Femur (tissue), 1 donor: Measurements from ENCODE around the gene UPF1.

ENCODE experiments used
- DNase-seq: peaks from one replicate; pipeline ENCODE4 v3.0.0-alpha.2; 2017

UPF1 gene

DNA sequence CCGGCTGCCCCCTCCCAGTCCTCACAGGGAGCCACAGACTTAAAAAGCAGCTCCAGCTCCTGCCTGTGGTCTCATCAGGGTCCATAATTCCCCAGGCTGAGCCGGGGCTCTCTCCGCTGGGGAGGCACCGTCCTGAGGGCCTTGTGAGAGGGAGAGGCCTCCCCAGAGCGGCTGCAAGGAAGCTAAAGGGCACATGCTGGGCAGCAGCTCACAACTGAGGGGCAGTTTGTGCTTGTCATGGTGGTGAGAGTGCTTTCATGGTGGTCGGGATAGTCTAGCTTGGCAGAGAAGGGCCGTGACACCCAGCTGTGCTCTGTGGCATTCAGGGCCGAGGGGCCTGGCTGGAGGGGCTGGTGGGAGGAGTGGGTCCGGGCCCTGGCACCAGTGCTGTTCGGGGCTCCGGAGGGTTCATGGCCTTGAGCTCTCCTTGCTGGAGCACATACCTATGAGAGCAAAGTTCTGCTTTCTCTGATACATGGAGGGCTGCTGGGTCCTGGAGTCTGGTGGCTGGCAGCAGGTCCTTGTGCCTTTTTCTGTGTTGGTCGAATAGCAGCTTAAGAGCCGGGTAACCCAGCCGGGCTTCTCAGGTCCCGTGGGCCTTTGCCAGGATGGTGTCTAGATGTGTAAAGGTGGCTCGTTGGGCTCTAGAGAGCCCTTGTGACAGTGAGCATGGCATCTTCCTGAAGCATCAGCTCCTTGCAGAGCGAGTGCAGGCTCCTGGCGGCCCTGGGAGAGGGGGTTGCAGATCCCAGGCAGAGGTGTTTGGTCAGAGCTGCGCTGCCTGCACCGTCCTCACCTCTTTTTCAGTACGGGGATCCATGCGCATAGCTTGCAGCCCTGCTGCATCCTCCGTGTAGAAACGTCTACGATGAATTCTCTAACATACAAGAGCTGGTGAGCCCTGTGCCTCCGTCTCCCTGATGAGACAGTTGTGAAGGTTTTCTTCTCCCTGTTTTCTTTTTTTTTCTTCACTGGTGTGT is 8.8 kb downstream of the UPF1 start:
- DNase-seq, result no peak

DNA sequence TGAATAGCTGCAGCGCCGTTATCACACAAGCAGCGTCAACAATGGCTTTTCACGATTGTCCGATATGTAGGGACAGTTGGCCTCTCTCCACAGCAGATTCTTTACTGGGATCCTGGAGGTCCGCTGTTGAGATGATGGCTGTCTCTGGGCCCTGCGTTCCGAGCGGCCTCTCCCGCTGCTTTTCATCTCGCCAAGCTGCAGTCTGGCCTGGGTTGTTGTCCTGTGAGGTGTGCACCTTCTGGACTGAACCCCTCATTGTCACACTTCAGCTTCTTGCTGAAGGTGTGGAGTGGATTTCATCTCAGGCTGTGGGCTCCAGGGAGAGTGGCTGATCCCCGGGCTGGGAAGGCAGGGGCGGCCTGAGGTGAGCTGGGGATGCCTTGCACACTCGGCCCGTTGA is 9.6 kb downstream of the UPF1 start:
- no peak for DNase-seq

DNA sequence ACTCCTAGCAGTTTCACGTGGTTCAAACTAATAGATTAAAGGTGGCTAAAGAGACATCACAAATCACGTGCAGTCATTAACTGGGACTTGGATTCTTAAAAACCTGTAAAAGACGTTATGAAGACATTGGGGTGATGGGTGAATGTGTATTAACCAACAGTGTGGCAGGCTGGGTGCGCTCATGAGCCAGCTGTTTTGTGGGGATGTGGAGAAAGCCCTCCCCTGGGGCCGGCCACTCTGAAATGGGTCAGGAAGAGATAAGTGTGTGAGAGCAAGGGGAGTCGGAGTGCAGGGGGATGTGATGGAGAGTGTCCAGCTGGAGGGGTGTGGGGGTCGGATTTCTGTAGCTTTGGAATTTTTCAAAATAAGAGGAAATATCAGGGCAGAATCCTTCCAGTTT is 10.4 kb downstream of the UPF1 start:
- DNase-seq, result no peak

DNA sequence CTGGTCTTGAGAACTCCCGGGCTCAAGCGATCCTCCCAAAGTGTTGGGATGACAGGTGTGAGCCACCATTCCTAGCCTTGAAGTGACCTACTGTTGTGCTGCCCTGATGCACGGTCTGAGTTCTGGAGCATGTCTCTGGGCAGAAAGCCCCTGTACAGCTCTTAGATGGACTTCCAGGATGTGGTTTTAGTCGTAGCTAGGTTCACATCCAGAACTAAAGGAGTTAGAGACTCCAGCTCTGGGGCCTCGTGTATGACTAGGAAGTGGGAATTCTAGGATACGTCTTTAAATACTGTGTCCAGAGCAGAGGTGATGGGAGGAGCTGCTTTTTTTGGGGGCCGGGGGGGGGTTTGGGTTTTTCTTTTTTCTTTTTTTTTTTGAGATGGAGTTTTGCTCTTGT is 12.2 kb downstream of the UPF1 start:
- DNase-seq, result no peak

DNA sequence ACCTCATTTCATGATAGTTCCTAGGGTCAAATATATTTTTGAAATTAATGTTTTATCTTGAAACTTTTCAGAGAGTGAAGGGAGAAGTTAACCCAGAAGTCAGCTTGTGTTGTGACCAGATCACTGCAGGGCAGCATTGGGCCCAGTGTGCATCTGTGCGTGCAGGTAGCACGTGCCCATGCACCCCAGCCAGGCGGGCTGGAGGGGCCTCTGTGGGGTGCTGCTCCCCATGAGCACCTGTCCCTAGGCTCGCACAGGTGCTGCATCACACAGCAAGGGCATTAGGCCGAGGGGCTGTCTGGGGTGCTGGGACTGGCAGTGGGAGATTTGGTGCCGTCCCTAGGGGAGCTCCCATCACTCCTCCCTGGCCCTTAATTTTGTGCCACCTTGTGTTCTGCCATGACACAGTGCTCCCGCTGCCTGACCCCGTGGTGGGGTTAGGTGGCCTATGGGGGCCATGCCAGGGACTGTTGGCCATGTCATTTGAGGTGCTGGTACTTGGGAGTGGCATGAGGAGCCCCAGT is 13.1 kb downstream of the UPF1 start:
- no peak for DNase-seq

GRCh38 chr19:18845961-18846360 is 14.2 kb downstream of the UPF1 start:
- DNase-seq, result no peak

- DNase-seq, result peak; percentile 89
Observed at GRCh38 chr19:18846862-18847548, 15.2 kb downstream of the UPF1 start.

DNA sequence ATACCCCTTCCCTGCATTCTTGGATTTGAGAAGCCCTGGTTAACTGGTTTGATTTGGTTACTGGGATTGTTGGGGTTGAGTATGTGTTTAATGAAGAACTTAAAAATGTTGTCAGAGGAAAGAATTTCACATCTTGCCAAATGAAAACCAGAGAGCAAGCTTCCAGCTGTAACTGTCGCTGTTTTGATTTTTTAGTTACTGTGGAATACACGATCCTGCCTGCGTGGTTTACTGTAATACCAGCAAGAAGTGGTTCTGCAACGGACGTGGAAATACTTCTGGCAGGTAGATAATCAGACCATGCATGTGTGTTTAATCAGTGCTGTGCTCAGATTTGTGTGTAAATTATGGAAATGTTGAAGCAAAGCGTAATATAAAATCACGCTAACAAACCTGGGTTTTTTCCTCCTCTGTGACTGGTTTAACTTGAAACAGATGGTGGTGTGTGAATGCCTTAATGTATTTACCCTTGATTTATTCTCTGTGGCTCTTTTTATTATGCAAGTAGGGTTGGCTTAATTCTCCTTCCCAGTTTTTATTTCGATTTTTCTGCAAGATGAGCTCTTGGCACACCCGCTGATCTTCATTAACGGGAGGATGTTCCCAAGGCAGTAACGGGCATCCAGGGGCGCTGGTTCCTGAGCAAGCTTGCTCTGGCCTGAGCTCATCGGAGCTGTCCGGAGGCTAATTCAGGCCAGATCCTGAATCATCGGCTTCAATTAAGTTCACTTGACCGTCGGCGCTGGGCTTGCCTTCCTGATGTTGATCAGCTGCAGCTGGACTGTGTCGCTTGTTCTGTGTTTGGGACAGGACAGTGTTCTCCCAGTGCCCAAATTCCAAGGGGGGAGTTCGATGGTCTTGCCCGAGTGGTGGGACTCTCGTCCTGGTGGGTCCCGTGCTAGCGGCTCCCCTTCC is 16.0 kb downstream of the UPF1 start:
- peak; percentile 51 for DNase-seq

GRCh38 chr19:18848878-18849661 is 17.3 kb downstream of the UPF1 start:
- peak; percentile 85 for DNase-seq

DNA sequence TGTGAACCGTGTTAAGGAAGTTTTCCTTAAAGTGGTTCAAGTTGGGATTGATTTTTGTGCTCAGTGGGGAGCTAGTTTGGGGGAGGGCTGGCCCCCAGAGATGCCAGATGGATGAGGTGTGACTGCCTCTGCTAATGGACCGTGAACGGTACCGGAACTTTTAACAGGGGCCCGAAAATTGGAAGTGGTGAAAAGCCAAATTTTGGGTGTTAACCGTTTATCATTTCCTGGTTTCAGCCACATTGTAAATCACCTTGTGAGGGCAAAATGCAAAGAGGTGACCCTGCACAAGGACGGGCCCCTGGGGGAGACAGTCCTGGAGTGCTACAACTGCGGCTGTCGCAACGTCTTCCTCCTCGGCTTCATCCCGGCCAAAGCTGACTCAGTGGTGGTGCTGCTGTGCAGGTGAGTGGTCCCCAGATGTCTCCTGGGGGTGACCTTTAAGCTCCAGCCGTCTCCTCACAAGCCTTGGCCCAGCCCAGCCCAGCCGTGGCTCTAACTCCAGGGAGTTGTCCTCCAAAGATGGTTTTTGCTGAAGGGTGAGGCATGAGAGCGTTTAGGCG is 18.2 kb downstream of the UPF1 start:
- peak; percentile 21 for DNase-seq

GRCh38 chr19:18850471-18851375 is 19.0 kb downstream of the UPF1 start:
- DNase-seq, result peak; percentile 36

GRCh38 chr19:18851673-18852325 is 20.0 kb downstream of the UPF1 start:
- DNase-seq, result peak; percentile 17

- DNase-seq, result no peak
Observed at GRCh38 chr19:18852648-18853047, 20.9 kb downstream of the UPF1 start.

- peak; percentile 23 for DNase-seq
Observed at GRCh38 chr19:18853755-18854427, 22.1 kb downstream of the UPF1 start.

DNA sequence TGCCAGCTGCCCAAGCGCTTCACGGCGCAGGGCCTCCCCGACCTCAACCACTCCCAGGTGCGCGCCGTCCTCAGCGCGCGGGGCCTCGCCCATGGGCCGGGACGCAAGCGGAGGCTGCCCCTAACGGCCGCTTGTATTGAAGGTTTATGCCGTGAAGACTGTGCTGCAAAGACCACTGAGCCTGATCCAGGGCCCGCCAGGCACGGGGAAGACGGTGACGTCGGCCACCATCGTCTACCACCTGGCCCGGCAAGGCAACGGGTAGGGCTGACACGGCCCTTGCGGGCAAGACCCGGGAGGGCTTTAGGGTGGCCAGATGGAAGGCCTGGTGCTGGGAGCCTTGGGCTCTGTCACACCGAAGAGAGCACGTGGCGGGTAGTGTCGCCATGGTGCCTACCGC is 23.2 kb downstream of the UPF1 start:
- no peak for DNase-seq

DNA sequence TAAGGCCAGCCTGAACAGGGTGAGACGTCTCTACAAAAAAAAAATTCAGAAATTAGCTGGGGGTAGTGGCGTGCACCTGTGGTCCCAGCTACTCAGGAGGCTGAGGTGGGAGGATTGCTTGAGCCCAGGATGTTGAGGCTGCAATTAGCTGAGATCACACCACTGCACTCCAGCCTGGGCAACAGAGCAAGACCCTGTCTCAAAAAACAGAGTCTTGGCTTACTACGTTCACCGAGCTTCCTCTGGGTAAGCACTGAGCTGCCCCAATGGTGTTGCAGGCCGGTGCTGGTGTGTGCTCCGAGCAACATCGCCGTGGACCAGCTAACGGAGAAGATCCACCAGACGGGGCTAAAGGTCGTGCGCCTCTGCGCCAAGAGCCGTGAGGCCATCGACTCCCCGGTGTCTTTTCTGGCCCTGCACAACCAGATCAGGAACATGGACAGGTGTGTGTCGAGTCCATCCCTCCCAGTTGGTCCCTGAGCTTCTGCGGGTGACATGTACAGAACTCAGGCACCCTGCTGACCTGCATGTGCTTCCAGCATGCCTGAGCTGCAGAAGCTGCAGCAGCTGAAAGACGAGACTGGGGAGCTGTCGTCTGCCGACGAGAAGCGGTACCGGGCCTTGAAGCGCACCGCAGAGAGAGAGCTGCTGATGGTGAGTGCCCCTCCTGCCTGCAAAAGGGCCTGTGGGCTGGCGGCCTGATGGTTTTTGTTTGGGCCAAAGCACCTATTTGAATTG is 24.1 kb downstream of the UPF1 start:
- no peak for DNase-seq

- DNase-seq, result no peak
Observed at GRCh38 chr19:18856385-18857126, 24.8 kb downstream of the UPF1 start.

DNA sequence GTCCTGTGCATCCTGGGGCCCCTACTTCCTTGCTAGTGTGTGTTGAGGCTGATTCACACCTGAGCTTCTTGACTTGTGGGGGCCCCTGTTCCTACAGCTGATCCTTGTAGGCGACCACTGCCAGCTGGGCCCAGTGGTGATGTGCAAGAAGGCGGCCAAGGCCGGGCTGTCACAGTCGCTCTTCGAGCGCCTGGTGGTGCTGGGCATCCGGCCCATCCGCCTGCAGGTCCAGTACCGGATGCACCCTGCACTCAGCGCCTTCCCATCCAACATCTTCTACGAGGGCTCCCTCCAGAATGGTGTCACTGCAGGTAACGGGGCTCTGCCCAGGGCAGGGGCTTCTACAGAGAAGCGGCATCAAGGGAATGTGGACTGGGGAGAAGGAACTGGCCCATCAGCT is 25.5 kb downstream of the UPF1 start:
- no peak for DNase-seq
